Measurements from ENCODE around the gene GP1BB. TPM values are rescaled to one million over a fixed set of nuclear protein-coding genes. Genes with fewer than 3 reads are reported as not detected.

Gene GP1BB
- total and polyA plus RNA-seq, 11 donors: 1.4 to 52.2 (median 10.7) TPM; not detected in 3

GRCh38 chr22:19772673-19773469, 49.5 kb downstream of the GP1BB start:
- 34 to 47% (median 40%) methylated on average over 25 of the region's 25 CpGs for WGBS, 4 donors
- H3K4me1 ChIP-seq: peaks cover 0 to 22% (median 6%) of the 10 kb centered on the region in 12 donors
- no peaks in the 10 kb centered on the region for H3K9me3 ChIP-seq
- DNase-seq: peak in 1 of 5 donors; percentile 68
- no peak for TF ChIP-seq POLR2A (IDR thresholded peaks at IDR 0.05)
- peak in 2 of 12 donors; percentile 3 to 19 for TF ChIP-seq CTCF (IDR thresholded peaks at IDR 0.05)
- intact Hi-C loops (cut with DNase I): no loop called here
- H3K27ac ChIP-seq: no peak overlapping the region
- H3K27me3 ChIP-seq: peaks cover 23 to 75% (median 44%) of the 10 kb centered on the region in 9 donors
- no peak overlapping the region for H3K4me3 ChIP-seq
- no peaks in the 10 kb centered on the region for H3K36me3 ChIP-seq
- ATAC-seq: peak in 3 of 4 donors; percentile 22 to 66 (median 51)

DNA sequence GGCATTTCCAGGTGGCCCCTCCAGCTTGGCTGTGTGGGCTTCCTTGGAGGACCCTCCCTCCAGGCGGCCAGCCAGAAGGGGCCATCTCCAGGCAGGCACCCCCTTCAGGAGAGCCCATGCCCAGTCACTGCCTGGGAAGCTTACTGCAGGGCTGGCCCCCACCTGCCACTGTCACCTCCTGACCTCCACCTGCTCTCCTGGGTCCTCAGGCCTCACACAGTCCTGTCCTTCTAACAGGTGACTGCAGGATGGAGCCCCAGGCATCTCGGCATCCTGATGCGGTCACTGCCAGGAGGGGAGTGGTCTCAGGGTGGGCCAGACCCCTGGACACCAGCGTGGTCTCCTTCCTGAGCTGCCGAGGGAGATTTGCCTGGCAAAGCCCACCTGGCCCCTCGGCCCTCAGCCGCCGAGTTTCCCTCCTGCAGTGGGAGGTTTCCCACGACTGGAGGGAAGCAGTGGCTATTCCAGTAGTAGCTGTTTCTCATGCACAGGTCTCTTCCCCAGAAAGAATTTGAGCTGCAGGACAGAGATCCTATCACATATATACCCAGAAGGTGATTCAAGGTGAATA, 50.2 kb downstream of the GP1BB start:
- peak in 1 of 5 donors; percentile 52 for DNase-seq
- ATAC-seq: no peak
- Histone ChIP-seq H3K36me3 (no peaks in the 10 kb centered on the region), H3K27ac (no peak overlapping the region), H3K9me3 (no peaks in the 10 kb centered on the region), H3K4me1 (peaks cover 0 to 16% (median 2%) of the 10 kb centered on the region in 12 donors), H3K27me3 (peaks cover 17 to 75% (median 38%) of the 10 kb centered on the region in 9 donors), H3K4me3 (no peak overlapping the region)
- intact Hi-C loops (cut with DNase I): no loop called here
- 71 to 83% (median 77%) methylated on average over 6 to 9 of the region's 9 CpGs for WGBS, 4 donors
- no peak for TF ChIP-seq POLR2A (IDR thresholded peaks at IDR 0.05)
- no peak for TF ChIP-seq CTCF (IDR thresholded peaks at IDR 0.05)

Other genes with a start within 250 kb of the GP1BB start
- 10 to 100 TPM; 28.7 to 51.6 (median 40.3) TPM for gene UFD1, start 244.3 kb upstream of the GP1BB start, total RNA-seq
- 10 to 100 TPM; 50.3 to 80.5 TPM for gene UFD1, start 244.3 kb upstream of the GP1BB start, polyA plus RNA-seq
- gene CDC45, start 243.6 kb upstream of the GP1BB start, total RNA-seq: 1 to 10 TPM in 1 of 9 donors, under 1 TPM in 4, not detected in 4; 0.16 to 3.1 (median 0.32) TPM
- under 1 TPM; 0.15 to 0.33 TPM for gene CDC45, start 243.6 kb upstream of the GP1BB start, polyA plus RNA-seq
- gene CLDN5, start 199.1 kb upstream of the GP1BB start, total RNA-seq: 10 to 100 TPM; 16.8 to 79.0 (median 36.6) TPM
- 10 to 100 TPM; 39.5 to 77.7 TPM for gene CLDN5, start 199.1 kb upstream of the GP1BB start, polyA plus RNA-seq
- gene SEPTIN5, start 9.0 kb upstream of the GP1BB start, total RNA-seq: 100 to 1,000 TPM in 7 of 9 donors, 10 to 100 TPM in 2; 88.3 to 272 (median 156) TPM
- gene SEPTIN5, start 9.0 kb upstream of the GP1BB start, polyA plus RNA-seq: 100 to 1,000 TPM in 1 of 2 donors, 10 to 100 TPM in 1; 75.7 to 127 TPM
- 1 to 10 TPM in 4 of 9 donors, under 1 TPM in 4, not detected in 1; 0.28 to 3.1 (median 1.2) TPM for gene TBX1, start 37.2 kb downstream of the GP1BB start, total RNA-seq
- gene TBX1, start 37.2 kb downstream of the GP1BB start, polyA plus RNA-seq: under 1 TPM; 0.11 to 0.95 TPM
- 1 to 10 TPM; 1.9 to 3.7 (median 2.4) TPM for gene GNB1L, start 131.3 kb downstream of the GP1BB start, total RNA-seq
- gene GNB1L, start 131.3 kb downstream of the GP1BB start, polyA plus RNA-seq: 1 to 10 TPM; 1.6 to 9.2 TPM
- gene RTL10, start 131.3 kb downstream of the GP1BB start, total RNA-seq: 10 to 100 TPM in 3 of 9 donors, 1 to 10 TPM in 6; 5.1 to 11.6 (median 7.7) TPM
- gene RTL10, start 131.3 kb downstream of the GP1BB start, polyA plus RNA-seq: 1 to 10 TPM; 4.6 to 4.9 TPM
- gene COMT, start 218.2 kb downstream of the GP1BB start, total RNA-seq: 100 to 1,000 TPM in 8 of 9 donors, 10 to 100 TPM in 1; 69.7 to 195 (median 119) TPM
- gene COMT, start 218.2 kb downstream of the GP1BB start, polyA plus RNA-seq: 100 to 1,000 TPM in 1 of 2 donors, 10 to 100 TPM in 1; 84.7 to 249 TPM
- gene TXNRD2, start 218.3 kb downstream of the GP1BB start, total RNA-seq: 10 to 100 TPM; 23.5 to 42.5 (median 33.5) TPM
- 10 to 100 TPM; 23.4 to 60.2 TPM for gene TXNRD2, start 218.3 kb downstream of the GP1BB start, polyA plus RNA-seq